ENCODE data around the gene F2R.
"Not testable (repeated sequence)": the region's sequence is repeated elsewhere in the genome, so short reads cannot be mapped to it uniquely, and the experiment has no call there.

Gene F2R

GRCh38 chr5:76720988-76721569 is 5.2 kb downstream of the F2R start:
- no peak for DNase-seq

GRCh38 chr5:76723266-76723665 is 7.3 kb downstream of the F2R start:
- DNase-seq = no peak

GRCh38 chr5:76723906-76724305 is 8.0 kb downstream of the F2R start:
- no peak for DNase-seq

GRCh38 chr5:76724871-76725270 is 8.9 kb downstream of the F2R start:
- DNase-seq = no peak

GRCh38 chr5:76728965-76729364 is 13.0 kb downstream of the F2R start:
- DNase-seq = no peak

GRCh38 chr5:76729373-76730290 is 13.7 kb downstream of the F2R start:
- DNase-seq = no peak

GRCh38 chr5:76732405-76733048 is 16.6 kb downstream of the F2R start:
- no peak for DNase-seq

- no peak for DNase-seq
Observed at GRCh38 chr5:76733049-76733417, 17.1 kb downstream of the F2R start.

GRCh38 chr5:76735762-76736545 is 20.0 kb downstream of the F2R start:
- no peak for DNase-seq

- DNase-seq = no peak
Observed at GRCh38 chr5:76736679-76737556, 21.0 kb downstream of the F2R start.

- DNase-seq = no peak
Observed at GRCh38 chr5:76737846-76738245, 21.9 kb downstream of the F2R start.

- DNase-seq = not testable (repeated sequence)
Observed at GRCh38 chr5:76741506-76741905, 25.6 kb downstream of the F2R start.

- no peak for DNase-seq
Observed at GRCh38 chr5:76742583-76742982, 26.7 kb downstream of the F2R start.

GRCh38 chr5:76744632-76745031 is 28.7 kb downstream of the F2R start:
- DNase-seq = no peak

GRCh38 chr5:76745670-76746069 is 29.7 kb downstream of the F2R start:
- no peak for DNase-seq

GRCh38 chr5:76746677-76747076 is 30.8 kb downstream of the F2R start:
- no peak for DNase-seq

- no peak for DNase-seq
Observed at GRCh38 chr5:76747706-76748105, 31.8 kb downstream of the F2R start.

GRCh38 chr5:76751291-76751690 is 35.4 kb downstream of the F2R start:
- DNase-seq = no peak

GRCh38 chr5:76754668-76755078 is 38.7 kb downstream of the F2R start:
- DNase-seq = no peak

- no peak for DNase-seq
Observed at GRCh38 chr5:76755779-76756637, 40.1 kb downstream of the F2R start.

GRCh38 chr5:76757049-76757448 is 41.1 kb downstream of the F2R start:
- no peak for DNase-seq
